ENCODE data around the gene SLC51B. TPM values are rescaled to one million over a fixed set of nuclear protein-coding genes. Genes with fewer than 3 reads are reported as not detected.

Gene SLC51B
- total and polyA plus RNA-seq, 11 donors = 0.08 TPM; not detected in 10

GRCh38 chr15:65056106-65056505 is 10.9 kb downstream of the SLC51B start:
- 79 to 85% (median 83%) methylated on average over 9 of the region's 9 CpGs for WGBS, 4 donors
- TF ChIP-seq CTCF (IDR thresholded peaks at IDR 0.05) = no peak
- TF ChIP-seq POLR2A (IDR thresholded peaks at IDR 0.05) = no peak
- H3K4me3 ChIP-seq = no peak overlapping the region
- DNase-seq (peak in 1 of 5 donors; percentile 31), ATAC-seq (no peak)
- H3K9me3 ChIP-seq = peaks cover 0 to 3% (median 0%) of the 10 kb centered on the region in 12 donors
- peaks cover 0 to 35% (median 9%) of the 10 kb centered on the region in 9 donors for H3K36me3 ChIP-seq
- H3K27me3 ChIP-seq = no peaks in the 10 kb centered on the region
- H3K27ac ChIP-seq = peak overlapping the region in 5 of 12 donors; percentile 8 to 61 (median 16)
- peaks cover 3 to 44% (median 25%) of the 10 kb centered on the region in 12 donors for H3K4me1 ChIP-seq
- intact Hi-C loops (cut with DNase I) = loop anchor here in 2 of 10 donors (10.0 kb wide), 2 partner anchors 219 to 239 kb away; partner anchors contain the start of gene RNU5A-1 (in 1 of the 2)

DNA sequence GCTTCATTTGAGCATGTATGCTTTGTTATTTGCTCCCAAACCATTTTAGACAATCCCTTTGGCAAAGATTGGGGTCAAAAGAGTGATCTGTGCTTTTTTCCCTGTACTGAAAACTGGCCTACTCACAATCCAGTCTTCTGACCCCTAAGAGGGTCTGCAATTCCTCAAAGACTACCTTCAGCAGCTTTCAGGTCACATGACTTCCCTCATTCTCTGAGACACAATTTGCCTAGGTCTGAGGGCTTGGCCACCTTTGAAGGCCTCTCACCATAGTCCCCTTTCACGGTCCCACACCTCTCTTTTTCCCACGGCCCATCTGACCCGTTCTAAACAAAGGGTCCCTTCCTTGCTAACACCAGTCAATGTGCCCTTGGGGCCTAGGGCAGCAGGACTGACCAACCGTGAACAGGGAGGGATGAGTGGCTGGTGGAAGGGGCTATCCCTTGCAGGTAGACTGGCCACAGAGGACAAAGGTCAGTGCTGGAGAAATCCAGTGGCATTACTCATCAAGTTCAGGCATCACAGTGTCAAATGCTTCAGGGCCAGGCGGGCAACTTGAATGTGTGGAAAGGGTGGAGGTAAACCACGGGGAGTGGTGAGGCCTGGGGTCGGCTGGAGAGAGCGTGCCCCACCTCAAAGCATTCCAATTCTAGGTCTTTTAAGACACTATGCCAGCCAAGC is 11.8 kb downstream of the SLC51B start:
- no peak for ATAC-seq
- H3K4me1 ChIP-seq = peaks cover 3 to 53% (median 26%) of the 10 kb centered on the region in 12 donors
- no peak for TF ChIP-seq CTCF (IDR thresholded peaks at IDR 0.05)
- no peak for TF ChIP-seq POLR2A (IDR thresholded peaks at IDR 0.05)
- peaks cover 0 to 35% (median 9%) of the 10 kb centered on the region in 9 donors for H3K36me3 ChIP-seq
- DNase-seq = peak in 1 of 5 donors; percentile 55
- no peaks in the 10 kb centered on the region for H3K27me3 ChIP-seq
- intact Hi-C loops (cut with DNase I) = loop anchor here in 2 of 10 donors (10.0 kb wide), 2 partner anchors 218 to 238 kb away; partner anchors contain the start of gene RNU5A-1 (in 1 of the 2)
- H3K4me3 ChIP-seq = no peak overlapping the region
- 81 to 85% (median 83%) methylated on average over 8 of the region's 8 CpGs for WGBS, 4 donors
- H3K9me3 ChIP-seq = peaks cover 0 to 3% (median 0%) of the 10 kb centered on the region in 12 donors
- peak overlapping the region in 1 of 12 donors; percentile 30 for H3K27ac ChIP-seq

DNA sequence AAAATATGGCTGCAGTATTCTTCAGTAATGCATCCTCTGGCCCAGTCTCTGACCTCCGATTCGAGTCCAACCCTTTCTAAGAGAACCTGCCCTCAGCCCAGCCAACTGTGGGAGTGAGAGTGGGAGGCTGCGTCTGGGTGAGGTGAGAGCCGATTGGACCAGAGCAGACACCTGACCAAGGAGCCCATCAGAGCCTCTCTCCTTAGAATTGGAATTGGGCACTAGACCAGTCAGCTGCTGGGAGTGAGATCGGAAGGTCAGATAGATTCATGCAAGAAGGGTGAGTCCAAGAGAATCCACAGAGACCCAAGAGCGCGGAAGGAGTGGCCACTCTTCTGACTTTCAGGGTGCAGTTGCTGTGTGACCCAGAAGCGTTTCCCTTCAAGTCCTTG is 12.4 kb downstream of the SLC51B start:
- TF ChIP-seq CTCF (IDR thresholded peaks at IDR 0.05) = no peak
- H3K27ac ChIP-seq = peak overlapping the region in 1 of 12 donors; percentile 30
- H3K36me3 ChIP-seq = peaks cover 0 to 35% (median 9%) of the 10 kb centered on the region in 9 donors
- WGBS, 4 donors = 89 to 92% (median 90%) methylated on average over 8 of the region's 8 CpGs
- H3K27me3 ChIP-seq = no peaks in the 10 kb centered on the region
- intact Hi-C loops (cut with DNase I) = loop anchor here in 2 of 10 donors (10.0 kb wide), 2 partner anchors 217 to 237 kb away; partner anchors contain the start of gene RNU5A-1 (in 1 of the 2)
- ATAC-seq (no peak), DNase-seq (no peak)
- H3K4me1 ChIP-seq = peaks cover 3 to 58% (median 26%) of the 10 kb centered on the region in 12 donors
- H3K9me3 ChIP-seq = peaks cover 0 to 3% (median 0%) of the 10 kb centered on the region in 12 donors
- no peak overlapping the region for H3K4me3 ChIP-seq
